Limb (tissue), 2 donors: Measurements from ENCODE around the gene ONECUT2.

Experiments used
- DNase-seq, 2 donors: peaks; one replicate each; pipeline ENCODE4 v3.0.0-alpha.2; 2016; ENCODE audit errors: extremely low spot score in 2 of 2

The ONECUT2 gene

GRCh38 chr18:57523171-57523956, 88.2 kb downstream of the ONECUT2 start:
- no peak for DNase-seq

- DNase-seq: no peak
Measured at GRCh38 chr18:57527556-57528229, 92.5 kb downstream of the ONECUT2 start.

GRCh38 chr18:57529151-57529550, 94.0 kb downstream of the ONECUT2 start:
- DNase-seq: no peak

GRCh38 chr18:57533006-57533867, 98.1 kb downstream of the ONECUT2 start:
- DNase-seq: no peak

GRCh38 chr18:57533868-57534510, 98.8 kb downstream of the ONECUT2 start:
- DNase-seq: no peak

- no peak for DNase-seq
Measured at GRCh38 chr18:57534511-57534909, 99.3 kb downstream of the ONECUT2 start.

DNA sequence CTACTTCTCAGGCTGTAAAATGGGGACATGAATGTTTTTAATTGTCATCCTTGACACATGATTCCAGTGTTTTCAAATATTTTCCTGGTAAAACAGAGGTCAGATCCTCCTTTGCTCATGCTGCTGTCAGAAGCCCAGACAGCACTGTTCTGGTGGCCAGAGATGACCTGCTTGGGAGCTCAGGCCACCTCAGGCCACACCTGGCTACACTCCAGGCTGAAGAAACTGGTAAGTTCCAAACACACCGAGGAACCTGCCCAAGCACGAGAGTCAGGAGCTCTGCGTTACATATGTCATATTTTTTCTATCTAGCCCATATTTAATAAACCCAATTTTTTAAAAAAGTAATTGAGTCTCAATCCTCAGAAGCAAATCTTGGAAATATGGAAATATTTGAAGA, 103.4 kb downstream of the ONECUT2 start:
- no peak for DNase-seq

DNA sequence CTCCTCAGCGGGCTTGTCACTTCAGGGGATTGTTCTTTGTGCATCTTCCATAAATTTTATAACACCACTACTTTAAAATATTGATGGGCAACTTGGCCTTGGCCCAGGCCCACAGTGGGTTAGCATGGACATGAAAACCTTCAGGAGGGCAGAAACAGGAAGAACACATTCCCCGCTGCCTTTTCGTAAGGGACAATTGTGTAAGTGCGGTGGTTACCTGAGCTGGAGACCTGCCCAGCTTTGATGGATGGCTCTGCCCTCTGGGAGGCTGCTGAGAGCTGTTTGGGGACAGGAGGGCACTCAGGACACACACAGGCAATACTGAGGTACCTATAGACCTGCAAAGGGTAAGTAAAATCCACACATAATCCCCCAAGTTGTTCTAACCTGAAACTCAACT, 104.5 kb downstream of the ONECUT2 start:
- DNase-seq: no peak
